B cell (primary cell): ENCODE data around the gene CCL28.
"Not testable (repeated sequence)": the region's sequence is repeated elsewhere in the genome, so short reads cannot be mapped to it uniquely, and the experiment has no call there.

ENCODE experiments used
- EZH2 ChIP-seq: IDR thresholded peaks from 2 replicates; pipeline ENCODE4 v1.6.1; 2012; ENCODE audit warnings: borderline replicate concordance, low read depth, mild to moderate bottlenecking, moderate library complexity, low read length; ENCODE audit not compliant: insufficient read depth, poor library complexity, severe bottlenecking
- TF ChIP-seq, protein P1 (sequence below): fragments of 200-600 bp; IDR thresholded peaks from one replicate; pipeline ENCODE4 v1.8.0; 2022; ENCODE audit warnings: antibody characterized with exemption, mild to moderate bottlenecking

DNA sequence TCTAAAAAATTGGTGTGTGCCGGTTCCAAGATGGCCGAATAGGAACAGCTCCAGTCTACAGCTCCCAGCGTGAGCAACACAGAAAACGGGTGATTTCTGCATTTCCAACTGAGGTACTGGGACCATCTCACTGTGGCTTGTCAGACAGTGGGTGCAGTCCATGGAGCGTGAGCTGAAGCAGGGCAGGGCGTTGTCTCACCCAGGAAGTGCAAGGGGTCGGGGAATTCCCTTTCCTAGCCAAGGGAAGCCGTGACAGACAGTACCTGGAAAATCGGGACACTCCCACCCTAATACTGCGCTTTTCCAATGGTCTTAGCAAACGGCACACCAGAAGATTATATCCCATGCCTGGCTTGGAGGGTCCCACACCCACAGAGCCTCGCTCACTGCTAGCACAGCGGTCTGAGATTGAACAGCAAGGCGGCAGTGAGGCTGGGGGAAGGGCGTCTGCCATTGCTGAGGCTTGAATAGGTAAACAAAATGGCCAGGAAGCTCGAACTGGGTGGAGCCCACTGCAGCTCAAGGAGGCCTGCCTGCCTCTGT lies 9.6 kb downstream of the CCL28 start:
- TF ChIP-seq, protein P1, sequence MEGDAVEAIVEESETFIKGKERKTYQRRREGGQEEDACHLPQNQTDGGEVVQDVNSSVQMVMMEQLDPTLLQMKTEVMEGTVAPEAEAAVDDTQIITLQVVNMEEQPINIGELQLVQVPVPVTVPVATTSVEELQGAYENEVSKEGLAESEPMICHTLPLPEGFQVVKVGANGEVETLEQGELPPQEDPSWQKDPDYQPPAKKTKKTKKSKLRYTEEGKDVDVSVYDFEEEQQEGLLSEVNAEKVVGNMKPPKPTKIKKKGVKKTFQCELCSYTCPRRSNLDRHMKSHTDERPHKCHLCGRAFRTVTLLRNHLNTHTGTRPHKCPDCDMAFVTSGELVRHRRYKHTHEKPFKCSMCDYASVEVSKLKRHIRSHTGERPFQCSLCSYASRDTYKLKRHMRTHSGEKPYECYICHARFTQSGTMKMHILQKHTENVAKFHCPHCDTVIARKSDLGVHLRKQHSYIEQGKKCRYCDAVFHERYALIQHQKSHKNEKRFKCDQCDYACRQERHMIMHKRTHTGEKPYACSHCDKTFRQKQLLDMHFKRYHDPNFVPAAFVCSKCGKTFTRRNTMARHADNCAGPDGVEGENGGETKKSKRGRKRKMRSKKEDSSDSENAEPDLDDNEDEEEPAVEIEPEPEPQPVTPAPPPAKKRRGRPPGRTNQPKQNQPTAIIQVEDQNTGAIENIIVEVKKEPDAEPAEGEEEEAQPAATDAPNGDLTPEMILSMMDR, result not testable (repeated sequence)
- TF ChIP-seq EZH2, result not testable (repeated sequence)
